ENCODE measurements around the gene PDZD2.

The PDZD2 gene

DNA sequence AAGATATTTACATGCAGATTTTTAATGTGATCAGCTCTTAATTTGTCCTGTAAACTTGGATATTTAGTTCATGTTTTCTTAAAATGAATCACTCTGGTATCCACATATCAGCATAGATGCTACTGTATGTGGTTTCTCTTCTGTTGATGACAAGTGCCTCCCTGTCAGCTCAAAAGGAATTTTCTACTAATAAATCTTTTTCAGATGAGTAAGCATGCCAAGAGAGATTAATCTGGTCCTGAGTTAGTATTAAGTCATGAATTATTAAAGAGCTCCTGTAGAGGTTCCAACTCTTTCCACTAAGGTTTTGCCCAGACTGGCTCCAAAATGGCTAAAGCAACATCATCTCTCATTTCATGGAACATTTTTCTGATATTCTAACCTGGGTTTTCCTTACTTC is 406.0 kb downstream of the PDZD2 start:
- H3K9ac ChIP-seq (ENCODE audit: low read length): no peak overlapping the region
- no peak overlapping the region for H2AFZ ChIP-seq (ENCODE audit: low read depth, low read length)
- H3K4me3 ChIP-seq (ENCODE audit: low read length): no peak overlapping the region
- H4K20me1 ChIP-seq (ENCODE audit: insufficient read depth, low read length): no peaks in the 10 kb centered on the region
- TF ChIP-seq EZH2phosphoT487 (IDR thresholded peaks at IDR 0.05; ENCODE audit: low read depth): no peak
- TF ChIP-seq, protein P1, sequence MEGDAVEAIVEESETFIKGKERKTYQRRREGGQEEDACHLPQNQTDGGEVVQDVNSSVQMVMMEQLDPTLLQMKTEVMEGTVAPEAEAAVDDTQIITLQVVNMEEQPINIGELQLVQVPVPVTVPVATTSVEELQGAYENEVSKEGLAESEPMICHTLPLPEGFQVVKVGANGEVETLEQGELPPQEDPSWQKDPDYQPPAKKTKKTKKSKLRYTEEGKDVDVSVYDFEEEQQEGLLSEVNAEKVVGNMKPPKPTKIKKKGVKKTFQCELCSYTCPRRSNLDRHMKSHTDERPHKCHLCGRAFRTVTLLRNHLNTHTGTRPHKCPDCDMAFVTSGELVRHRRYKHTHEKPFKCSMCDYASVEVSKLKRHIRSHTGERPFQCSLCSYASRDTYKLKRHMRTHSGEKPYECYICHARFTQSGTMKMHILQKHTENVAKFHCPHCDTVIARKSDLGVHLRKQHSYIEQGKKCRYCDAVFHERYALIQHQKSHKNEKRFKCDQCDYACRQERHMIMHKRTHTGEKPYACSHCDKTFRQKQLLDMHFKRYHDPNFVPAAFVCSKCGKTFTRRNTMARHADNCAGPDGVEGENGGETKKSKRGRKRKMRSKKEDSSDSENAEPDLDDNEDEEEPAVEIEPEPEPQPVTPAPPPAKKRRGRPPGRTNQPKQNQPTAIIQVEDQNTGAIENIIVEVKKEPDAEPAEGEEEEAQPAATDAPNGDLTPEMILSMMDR (IDR thresholded peaks at IDR 0.05; ENCODE audit: low read depth, low read length): no peak
- H3K27me3 ChIP-seq (ENCODE audit: low read depth, low read length): peaks cover 8% of the 10 kb centered on the region; the same call in 1 of the 2 replicates
- H3K27ac ChIP-seq (ENCODE audit: low read length): no peak overlapping the region
- H3K4me1 ChIP-seq (ENCODE audit: low read length): no peaks in the 10 kb centered on the region
- no peaks in the 10 kb centered on the region for H3K36me3 ChIP-seq (replicated peaks; ENCODE audit: low read depth, low read length)
- H3K4me2 ChIP-seq (ENCODE audit: low read length): no peak overlapping the region
- no peaks in the 10 kb centered on the region for H3K79me2 ChIP-seq (ENCODE audit: low read length)
- no peaks in the 10 kb centered on the region for H3K9me3 ChIP-seq (ENCODE audit: insufficient read depth, low read length)

DNA sequence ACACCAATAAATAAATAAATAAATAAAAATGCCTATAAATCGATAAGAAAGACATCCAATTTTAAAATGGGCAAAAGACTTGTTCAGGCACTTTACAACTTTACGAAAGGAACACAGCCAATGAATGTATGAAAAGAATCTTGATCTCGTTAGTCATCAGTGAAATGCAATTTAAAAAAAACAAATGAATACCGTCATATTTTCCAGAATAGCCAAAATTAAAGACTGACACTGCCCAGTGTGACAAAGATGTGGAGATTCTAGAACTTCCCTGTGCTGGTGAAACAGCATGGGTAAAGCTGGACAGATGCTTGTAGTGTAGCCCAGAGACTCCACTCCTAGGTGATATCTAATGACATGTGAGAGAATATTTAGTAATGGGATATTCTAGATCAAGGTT is 408.1 kb downstream of the PDZD2 start:
- no peaks in the 10 kb centered on the region for H3K4me1 ChIP-seq (ENCODE audit: low read length)

DNA sequence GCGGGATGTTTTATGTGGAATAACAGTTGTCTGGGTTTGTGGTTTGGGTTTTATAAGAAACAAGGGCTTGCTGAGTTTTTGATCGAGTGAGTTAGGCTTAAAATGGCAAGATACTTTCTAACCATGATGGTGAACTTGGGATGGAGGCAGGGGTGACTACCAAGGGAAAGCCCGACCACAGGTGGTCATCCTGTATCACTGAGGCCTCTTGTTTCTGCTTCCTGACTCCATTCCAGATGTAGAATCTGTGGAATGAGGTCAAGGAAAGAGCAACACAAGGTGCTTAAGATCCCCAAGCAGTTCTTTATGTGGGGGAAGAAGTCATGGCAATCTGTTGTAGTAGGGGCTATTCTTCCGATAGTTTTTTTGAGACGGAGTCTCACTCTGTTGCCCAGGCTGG is 412.9 kb downstream of the PDZD2 start:
- no peaks in the 10 kb centered on the region for H3K9me3 ChIP-seq (ENCODE audit: insufficient read depth, low read length)
- no peaks in the 10 kb centered on the region for H3K79me2 ChIP-seq (ENCODE audit: low read length)
- no peaks in the 10 kb centered on the region for H3K36me3 ChIP-seq (replicated peaks; ENCODE audit: low read depth, low read length)
- H3K9ac ChIP-seq (ENCODE audit: low read length): no peak overlapping the region
- no peak overlapping the region for H3K4me2 ChIP-seq (ENCODE audit: low read length)
- H3K27ac ChIP-seq (ENCODE audit: low read length): no peak overlapping the region
- H3K4me1 ChIP-seq (ENCODE audit: low read length): no peaks in the 10 kb centered on the region
- no peaks in the 10 kb centered on the region for H4K20me1 ChIP-seq (ENCODE audit: insufficient read depth, low read length)
- TF ChIP-seq, protein P1 (IDR thresholded peaks at IDR 0.05; ENCODE audit: low read depth, low read length): no peak
- TF ChIP-seq EZH2phosphoT487 (IDR thresholded peaks at IDR 0.05; ENCODE audit: low read depth): no peak
- no peak overlapping the region for H2AFZ ChIP-seq (ENCODE audit: low read depth, low read length)
- H3K27me3 ChIP-seq (ENCODE audit: low read depth, low read length): peaks cover 8% of the 10 kb centered on the region; the same call in 1 of the 2 replicates
- no peak overlapping the region for H3K4me3 ChIP-seq (ENCODE audit: low read length)

More for the DNA sequence above, 408.1 kb downstream of the PDZD2 start:
- no peak overlapping the region for H3K4me3 ChIP-seq (ENCODE audit: low read length)
- no peak overlapping the region for H3K27ac ChIP-seq (ENCODE audit: low read length)
- no peaks in the 10 kb centered on the region for H3K9me3 ChIP-seq (ENCODE audit: insufficient read depth, low read length)
- no peaks in the 10 kb centered on the region for H3K36me3 ChIP-seq (replicated peaks; ENCODE audit: low read depth, low read length)
- H3K27me3 ChIP-seq (ENCODE audit: low read depth, low read length): peaks cover 8% of the 10 kb centered on the region; the same call in 1 of the 2 replicates
- H3K79me2 ChIP-seq (ENCODE audit: low read length): no peaks in the 10 kb centered on the region
- TF ChIP-seq, protein P1 (IDR thresholded peaks at IDR 0.05; ENCODE audit: low read depth, low read length): no peak
- no peak for TF ChIP-seq EZH2phosphoT487 (IDR thresholded peaks at IDR 0.05; ENCODE audit: low read depth)
- H4K20me1 ChIP-seq (ENCODE audit: insufficient read depth, low read length): no peaks in the 10 kb centered on the region
- H2AFZ ChIP-seq (ENCODE audit: low read depth, low read length): no peak overlapping the region
- no peak overlapping the region for H3K9ac ChIP-seq (ENCODE audit: low read length)
- H3K4me2 ChIP-seq (ENCODE audit: low read length): no peak overlapping the region

DNA sequence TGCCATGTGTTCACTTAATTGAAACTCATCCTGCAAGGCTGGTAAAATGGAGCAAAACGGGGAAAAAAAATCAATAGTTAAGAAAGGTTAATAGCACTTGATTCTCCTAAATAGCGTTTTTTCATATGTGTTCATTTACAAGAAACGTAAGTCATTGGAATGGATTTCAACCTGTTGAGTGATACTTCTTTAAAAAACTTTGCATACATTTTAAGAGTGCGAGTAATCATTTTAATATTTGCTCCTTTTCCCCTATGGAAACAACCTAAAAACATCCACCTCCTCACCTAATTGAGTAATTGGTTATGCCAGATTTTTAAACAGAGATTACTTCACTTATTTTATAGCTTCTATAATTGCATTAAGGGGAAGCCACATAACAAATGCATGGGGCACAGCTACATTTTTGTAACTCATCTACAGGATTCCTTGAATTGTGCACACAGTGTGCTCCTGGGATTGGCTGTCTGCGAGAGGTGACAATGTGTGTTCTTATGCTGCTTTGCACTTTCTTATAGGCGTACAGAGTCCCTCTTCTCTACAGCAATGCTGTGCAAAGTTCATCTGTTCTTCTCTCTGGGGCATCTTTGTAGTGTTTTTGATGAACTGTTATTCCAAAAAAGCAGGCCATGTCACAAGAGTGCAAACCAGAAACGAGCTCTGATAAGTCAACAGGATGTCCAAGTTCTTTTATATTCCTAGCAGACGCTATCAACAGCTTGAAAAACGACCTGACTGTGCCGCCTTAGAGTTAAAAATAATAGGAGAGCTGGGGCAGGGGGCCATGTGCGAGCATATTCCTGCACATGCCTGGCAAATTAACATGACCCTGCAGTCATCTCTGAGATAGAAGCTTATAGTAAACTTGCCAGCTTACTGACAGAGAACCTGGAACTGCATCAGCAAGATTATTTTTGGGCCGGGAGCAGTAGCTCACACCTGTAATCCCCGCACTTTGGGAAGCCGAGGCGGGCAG is 417.2 kb downstream of the PDZD2 start:
- Histone ChIP-seq H2AFZ (ENCODE audit: low read depth, low read length) (no peak overlapping the region), H3K79me2 (ENCODE audit: low read length) (no peaks in the 10 kb centered on the region), H4K20me1 (ENCODE audit: insufficient read depth, low read length) (no peaks in the 10 kb centered on the region), H3K9ac (ENCODE audit: low read length) (no peak overlapping the region), H3K9me3 (ENCODE audit: insufficient read depth, low read length) (no peaks in the 10 kb centered on the region), H3K4me3 (ENCODE audit: low read length) (no peak overlapping the region), H3K36me3 (replicated peaks; ENCODE audit: low read depth, low read length) (no peaks in the 10 kb centered on the region), H3K27me3 (ENCODE audit: low read depth, low read length) (no peaks in the 10 kb centered on the region), H3K27ac (ENCODE audit: low read length) (no peak overlapping the region), H3K4me2 (ENCODE audit: low read length) (no peak overlapping the region), H3K4me1 (ENCODE audit: low read length) (no peaks in the 10 kb centered on the region)
- TF ChIP-seq, protein P1 (IDR thresholded peaks at IDR 0.05; ENCODE audit: low read depth, low read length): no peak
- TF ChIP-seq EZH2phosphoT487 (IDR thresholded peaks at IDR 0.05; ENCODE audit: low read depth): no peak

All from OCI-LY3 (cell line).